Measurements from ENCODE around the gene HS3ST1.

The HS3ST1 gene

DNA sequence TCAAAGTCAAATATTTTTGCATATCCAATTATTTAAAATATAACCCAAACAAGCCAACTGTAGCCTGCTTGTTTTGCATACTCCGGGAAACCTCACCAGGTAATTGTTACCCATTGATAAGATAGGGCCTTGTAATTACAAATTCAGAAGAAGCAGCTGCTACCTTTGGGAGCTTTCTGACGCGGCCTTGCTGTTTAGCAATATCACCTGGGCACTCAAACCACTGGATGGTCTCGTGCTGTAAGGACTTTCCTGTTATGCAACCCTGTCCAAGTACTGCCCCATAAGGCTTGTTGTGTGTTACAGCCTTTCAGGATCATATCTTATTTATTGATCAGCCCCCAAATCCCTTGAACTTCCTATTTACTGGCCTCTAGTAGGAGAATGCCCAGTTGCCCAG, 52.1 kb downstream of the HS3ST1 start:
- TF ChIP-seq CTCF (IDR thresholded peaks at IDR 0.05) = no peak
- no peak for TF ChIP-seq ZFX (IDR thresholded peaks at IDR 0.05; ENCODE audit: borderline replicate concordance)
- no peak overlapping the region for H3K27ac ChIP-seq

DNA sequence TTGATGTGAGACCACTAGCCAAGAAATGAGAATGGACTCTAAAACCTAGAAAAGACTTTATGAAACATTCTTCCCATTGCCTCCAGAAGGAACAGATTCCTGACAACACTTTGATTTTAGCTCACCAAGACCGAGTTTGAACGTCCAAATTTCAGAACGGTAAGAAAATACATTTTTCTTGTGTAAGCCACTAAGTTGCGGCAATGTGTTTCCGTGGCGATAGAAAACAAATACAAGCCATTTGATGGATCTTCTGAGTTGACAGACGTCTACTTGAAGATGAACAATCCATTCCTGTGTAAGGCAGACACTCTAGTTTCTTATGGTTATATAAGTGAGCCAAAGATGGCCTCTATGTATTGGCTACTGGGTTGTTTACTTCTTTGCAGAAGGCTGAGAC, 52.5 kb downstream of the HS3ST1 start:
- no peak for TF ChIP-seq CTCF (IDR thresholded peaks at IDR 0.05)
- no peak for TF ChIP-seq ZFX (IDR thresholded peaks at IDR 0.05; ENCODE audit: borderline replicate concordance)
- no peak overlapping the region for H3K27ac ChIP-seq

GRCh38 chr4:11368701-11369115, 60.0 kb downstream of the HS3ST1 start:
- no peak for TF ChIP-seq CTCF (IDR thresholded peaks at IDR 0.05)
- TF ChIP-seq ZFX (IDR thresholded peaks at IDR 0.05; ENCODE audit: borderline replicate concordance) = no peak
- no peak overlapping the region for H3K27ac ChIP-seq

GRCh38 chr4:11367371-11367770, 61.3 kb downstream of the HS3ST1 start:
- H3K27ac ChIP-seq = no peak overlapping the region
- TF ChIP-seq CTCF (IDR thresholded peaks at IDR 0.05) (no peak), ZFX (IDR thresholded peaks at IDR 0.05; ENCODE audit: borderline replicate concordance) (no peak)

GRCh38 chr4:11366859-11367258, 61.8 kb downstream of the HS3ST1 start:
- H3K27ac ChIP-seq = no peak overlapping the region
- TF ChIP-seq CTCF (IDR thresholded peaks at IDR 0.05) (no peak), ZFX (IDR thresholded peaks at IDR 0.05; ENCODE audit: borderline replicate concordance) (no peak)

DNA sequence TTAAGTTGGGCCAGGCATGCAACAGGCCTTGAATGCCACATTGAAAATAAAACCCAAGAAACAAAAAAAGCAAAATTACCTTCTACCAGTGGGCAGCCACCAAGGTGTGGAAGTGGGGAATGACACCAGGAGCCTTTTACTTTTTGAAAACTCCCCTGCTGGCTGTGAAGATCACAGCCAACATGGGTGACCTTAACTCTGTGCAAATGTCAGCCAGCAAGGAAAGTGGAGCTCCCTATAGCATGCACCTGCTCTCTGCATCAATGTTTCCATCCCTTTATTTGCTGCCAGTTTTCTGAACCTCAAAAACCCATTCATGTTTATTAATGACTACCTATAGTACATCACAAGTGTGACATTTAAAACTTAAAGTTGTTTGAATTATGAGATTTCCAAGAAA, 63.7 kb downstream of the HS3ST1 start:
- no peak overlapping the region for H3K27ac ChIP-seq
- TF ChIP-seq ZFX (IDR thresholded peaks at IDR 0.05; ENCODE audit: borderline replicate concordance) (no peak), CTCF (IDR thresholded peaks at IDR 0.05) (no peak)

- no peak overlapping the region for H3K27ac ChIP-seq
- TF ChIP-seq CTCF (IDR thresholded peaks at IDR 0.05) (no peak), ZFX (IDR thresholded peaks at IDR 0.05; ENCODE audit: borderline replicate concordance) (no peak)
These were observed 69.1 kb downstream of the HS3ST1 start for GRCh38 chr4:11359591-11359990.
